ENCODE measurements around the gene ZNF512.

The ZNF512 gene

GRCh38 chr2:27638709-27639108 is 55.9 kb downstream of the ZNF512 start:
- no peak for DNase-seq

GRCh38 chr2:27640722-27641245 is 57.9 kb downstream of the ZNF512 start:
- DNase-seq = no peak

DNA sequence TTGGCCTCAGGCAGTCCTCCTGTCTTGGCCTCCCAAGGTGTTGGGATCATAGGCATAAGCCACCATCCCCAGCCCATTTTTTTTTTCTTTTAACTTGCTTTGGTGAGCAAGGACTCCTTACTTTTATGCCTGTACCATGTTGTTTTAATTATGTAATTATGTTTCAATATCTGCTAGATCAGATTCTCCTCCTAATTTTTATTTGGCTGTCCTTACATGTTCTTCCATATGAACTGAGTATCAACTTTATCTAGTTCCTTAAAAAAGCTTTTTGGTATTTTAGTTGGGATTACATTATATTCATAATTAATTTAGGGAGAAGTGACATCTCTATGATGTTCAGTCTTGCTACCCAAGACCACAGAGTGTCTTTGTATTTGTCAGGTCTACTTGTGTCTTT is 62.4 kb downstream of the ZNF512 start:
- DNase-seq = no peak

DNA sequence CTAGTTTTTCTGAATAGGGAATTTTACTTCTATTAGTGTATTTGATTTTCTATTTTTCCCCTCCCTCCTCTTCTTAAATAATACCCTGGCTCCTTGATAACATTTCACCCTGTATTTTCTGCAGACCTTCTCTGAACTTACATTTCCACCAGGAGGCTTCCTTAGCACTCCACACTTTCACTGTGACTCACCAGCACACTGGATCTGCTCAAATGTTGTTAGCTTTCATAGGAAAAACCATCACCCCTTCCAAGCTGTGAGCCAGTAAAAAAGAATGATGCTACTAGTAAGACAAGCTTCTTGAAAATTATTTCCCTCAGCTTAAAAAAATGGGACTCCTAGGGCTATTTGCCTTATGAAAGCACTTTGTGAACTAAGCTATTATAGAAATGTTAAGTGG is 64.4 kb downstream of the ZNF512 start:
- no peak for DNase-seq

GRCh38 chr2:27647737-27648136 is 64.9 kb downstream of the ZNF512 start:
- no peak for DNase-seq

GRCh38 chr2:27651056-27651455 is 68.2 kb downstream of the ZNF512 start:
- no peak for DNase-seq

GRCh38 chr2:27652341-27652740 is 69.5 kb downstream of the ZNF512 start:
- no peak for DNase-seq

GRCh38 chr2:27652790-27653189 is 69.9 kb downstream of the ZNF512 start:
- DNase-seq = no peak

DNA sequence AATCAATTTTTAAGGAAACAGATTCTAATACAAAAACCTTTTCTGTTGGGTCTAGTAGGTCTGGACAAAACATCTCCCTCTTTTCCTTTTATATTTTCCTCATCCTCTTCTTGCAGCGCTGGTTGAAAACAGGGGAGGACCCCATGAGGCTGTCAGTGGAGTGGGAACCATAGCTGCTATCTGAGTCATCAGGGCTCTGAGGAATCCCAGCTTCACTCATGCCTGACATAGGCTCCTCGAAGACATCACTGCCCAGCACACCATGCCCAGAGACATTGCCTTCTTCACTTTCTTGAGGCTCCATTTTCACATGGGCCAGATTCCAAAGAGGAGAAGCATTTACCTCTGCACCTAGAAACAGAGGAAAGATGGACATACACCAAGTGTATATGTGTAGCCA is 70.6 kb downstream of the ZNF512 start:
- no peak for DNase-seq

GRCh38 chr2:27655155-27655951 is 72.5 kb downstream of the ZNF512 start:
- DNase-seq = no peak

GRCh38 chr2:27661371-27661770 is 78.5 kb downstream of the ZNF512 start:
- DNase-seq = no peak

DNA sequence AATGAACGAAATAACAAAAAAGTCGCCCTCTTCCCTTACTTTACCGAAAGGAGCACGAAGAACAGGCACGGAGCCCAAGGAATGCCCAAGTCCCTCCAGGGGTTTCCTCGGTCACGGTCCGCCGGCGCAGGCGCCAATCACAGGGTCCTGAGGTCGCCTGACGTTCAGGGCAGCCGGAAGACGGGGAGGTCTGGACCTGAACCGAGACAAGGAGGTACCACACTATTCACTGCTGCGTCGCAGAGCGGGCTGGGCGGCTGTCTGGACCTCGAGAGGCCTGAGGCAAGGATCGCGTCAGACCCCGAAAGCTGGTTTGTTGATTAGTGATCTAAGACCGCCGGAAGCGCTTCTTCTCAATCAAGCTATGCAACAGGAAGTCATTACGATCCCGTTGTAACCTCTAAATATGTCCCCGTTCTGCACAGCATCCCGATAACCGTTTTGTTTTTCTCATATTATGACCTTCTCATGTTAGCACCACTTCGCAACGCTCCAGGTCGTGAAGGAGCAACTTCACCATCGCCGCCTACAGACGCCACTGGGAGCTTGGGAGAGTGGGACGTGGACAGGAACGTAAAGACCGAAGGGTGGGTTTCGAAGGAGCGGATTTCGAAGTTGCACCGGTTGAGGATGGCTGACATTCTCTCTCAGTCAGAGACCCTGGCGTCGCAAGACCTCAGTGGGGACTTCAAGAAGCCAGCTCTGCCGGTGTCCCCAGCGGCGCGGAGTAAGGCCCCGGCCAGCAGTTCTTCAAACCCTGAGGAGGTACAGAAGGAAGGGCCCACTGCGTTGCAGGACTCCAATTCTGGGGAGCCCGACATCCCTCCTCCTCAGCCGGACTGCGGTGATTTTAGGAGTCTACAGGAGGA is 80.7 kb downstream of the ZNF512 start, which contains the start of the genes SLC4A1AP and SUPT7L:
Gene SLC4A1AP, plus strand, starts transcription at position 605 of the 869 bp plus-strand sequence. Its CDS starts 26 bp downstream, at position 631.
Gene SUPT7L, minus strand, starts transcription at position 330 of the 869 bp plus-strand sequence. CDS start 1,422 bp downstream, outside the sequence.
- DNase-seq = peak; percentile 89

GRCh38 chr2:27664154-27664574 is 81.3 kb downstream of the ZNF512 start:
- DNase-seq = peak; percentile 38

GRCh38 chr2:27664622-27665363 is 82.0 kb downstream of the ZNF512 start:
- DNase-seq = peak; percentile 29

- DNase-seq = peak; percentile 72
Observed at GRCh38 chr2:27667446-27667845, 84.6 kb downstream of the ZNF512 start.

GRCh38 chr2:27671235-27671634 is 88.4 kb downstream of the ZNF512 start:
- no peak for DNase-seq

All from OCI-M1 (cell line).